C4-2B (cell line): ENCODE results near the gene MIA2.
A peak's percentile ranks its signal among the peaks of the same experiment; 100 is the strongest.
"Not testable (repeated sequence)": the region's sequence is repeated elsewhere in the genome, so short reads cannot be mapped to it uniquely, and the experiment has no call there.

Source experiments
- H3K27ac ChIP-seq: fragments of 450-650 bp; 2 replicates; pipeline ENCODE4 v1.5.1; 2017
- CTCF ChIP-seq: fragments of 450-650 bp; conservative IDR thresholded peaks from 2 replicates; pipeline ENCODE4 v1.5.1; 2017; ENCODE audit warnings: mild to moderate bottlenecking
- ZFX ChIP-seq: fragments of 450-650 bp; IDR thresholded peaks from 2 replicates; pipeline ENCODE4 v1.6.1; 2017

The MIA2 gene

GRCh38 chr14:39229222-39229543, 4.5 kb upstream of the MIA2 start:
- TF ChIP-seq CTCF (no peak), ZFX (no peak)
- no peak overlapping the region for H3K27ac ChIP-seq

- no peak overlapping the region for H3K27ac ChIP-seq
- TF ChIP-seq ZFX (no peak), CTCF (no peak)
Observed at GRCh38 chr14:39229601-39230110, 4.1 kb upstream of the MIA2 start.

GRCh38 chr14:39230416-39231035, 3.2 kb upstream of the MIA2 start:
- no peak for TF ChIP-seq ZFX
- TF ChIP-seq CTCF, result no peak
- no peak overlapping the region for H3K27ac ChIP-seq

- peak; percentile 28 for TF ChIP-seq CTCF
- not testable (repeated sequence) for H3K27ac ChIP-seq
Observed at GRCh38 chr14:39231751-39232553, 1.8 kb upstream of the MIA2 start.

- no peak overlapping the region for H3K27ac ChIP-seq
- TF ChIP-seq CTCF (no peak), ZFX (no peak)
Observed at GRCh38 chr14:39232554-39233415, 930 bp upstream of the MIA2 start.

- not testable (repeated sequence) for H3K27ac ChIP-seq
Observed at GRCh38 chr14:39234986-39235385, 1.3 kb downstream of the MIA2 start.

GRCh38 chr14:39235466-39235865, 1.8 kb downstream of the MIA2 start:
- H3K27ac ChIP-seq, result not testable (repeated sequence)

- no peak overlapping the region for H3K27ac ChIP-seq
- TF ChIP-seq ZFX (no peak), CTCF (no peak)
Observed at GRCh38 chr14:39240769-39241168, 7.1 kb downstream of the MIA2 start.
